ACC112 (cell line): ENCODE measurements around the gene HSDL1.

ENCODE experiments used
- H2AFZ ChIP-seq: fragments of 200-600 bp; sonication (generic); one replicate; pipeline ENCODE4 v1.6.0; 2017; ENCODE audit warnings: antibody characterized with exemption, low read length; ENCODE audit not compliant: unreplicated experiment
- H3K27ac ChIP-seq: fragments of 200-600 bp; sonication (generic); 2 replicates; pipeline ENCODE4 v1.5.1; 2014; ENCODE audit warnings: low read depth, mild to moderate bottlenecking, antibody characterized with exemption, low read length, moderate library complexity
- H3K27me3 ChIP-seq: fragments of 200-600 bp; sonication (generic); 2 replicates; pipeline ENCODE4 v1.6.1; 2014; ENCODE audit warnings: mild to moderate bottlenecking, antibody characterized with exemption, low read length, moderate library complexity, mixed read lengths; ENCODE audit not compliant: insufficient read depth
- H3K36me3 ChIP-seq: fragments of 200-600 bp; sonication (generic); 2 replicates; pipeline ENCODE4 v1.6.1; 2016; ENCODE audit warnings: mild to moderate bottlenecking, antibody characterized with exemption, low read length, moderate library complexity, mixed read lengths; ENCODE audit not compliant: insufficient read depth
- H3K4me1 ChIP-seq: fragments of 200-600 bp; sonication (generic); one replicate; pipeline ENCODE4 v1.6.1; 2016; ENCODE audit warnings: low read length, mixed read lengths; ENCODE audit not compliant: insufficient read depth, unreplicated experiment, control insufficient read depth
- H3K4me3 ChIP-seq: fragments of 200-600 bp; sonication (generic); 2 replicates; pipeline ENCODE4 v1.5.1; 2014; ENCODE audit warnings: mild to moderate bottlenecking, low read depth, low read length
- H3K79me2 ChIP-seq: fragments of 200-600 bp; sonication (generic); one replicate; pipeline ENCODE4 v1.6.0; 2016; ENCODE audit warnings: low read length; ENCODE audit not compliant: control insufficient read depth, unreplicated experiment, insufficient read depth

Gene HSDL1

DNA sequence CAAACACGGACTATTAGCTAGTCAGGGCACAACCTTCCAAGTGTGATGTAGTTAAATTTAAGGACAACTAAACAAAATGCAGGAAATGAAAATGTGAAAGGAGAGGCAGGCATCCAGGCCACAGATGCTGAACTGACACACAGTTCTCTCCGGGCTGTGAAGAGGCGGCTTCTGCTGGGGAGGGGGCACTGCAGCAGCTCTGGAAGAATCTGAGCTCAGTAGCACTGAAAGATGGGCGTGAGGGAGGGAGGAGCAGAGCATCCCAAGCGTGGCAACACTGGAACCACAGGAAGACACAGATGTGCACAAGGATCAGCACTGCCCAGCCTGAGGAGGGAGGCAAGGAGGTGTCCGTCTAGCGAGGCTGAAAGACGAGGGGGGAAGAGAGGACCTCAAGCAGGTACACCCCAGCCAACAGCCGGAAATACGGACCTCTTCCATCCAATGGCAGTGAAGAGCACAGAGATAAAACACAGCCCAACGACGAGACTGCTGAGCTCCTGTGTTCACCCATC, 39.6 kb downstream of the HSDL1 start:
- no peak overlapping the region for H3K4me3 ChIP-seq
- H2AFZ ChIP-seq: no peak overlapping the region
- no peak overlapping the region for H3K27ac ChIP-seq
- H3K79me2 ChIP-seq: peaks cover 50% of the 10 kb centered on the region
- H3K4me1 ChIP-seq: peaks cover 13% of the 10 kb centered on the region
- no peaks in the 10 kb centered on the region for H3K27me3 ChIP-seq
- no peaks in the 10 kb centered on the region for H3K36me3 ChIP-seq

- Histone ChIP-seq H3K27me3 (no peaks in the 10 kb centered on the region), H3K4me3 (no peak overlapping the region), H3K36me3 (no peaks in the 10 kb centered on the region), H3K4me1 (peaks cover 19% of the 10 kb centered on the region), H2AFZ (no peak overlapping the region), H3K27ac (no peak overlapping the region), H3K79me2 (peaks cover 40% of the 10 kb centered on the region)
Measured at GRCh38 chr16:84104231-84104630, 40.7 kb downstream of the HSDL1 start.

GRCh38 chr16:84103678-84104077, 41.3 kb downstream of the HSDL1 start:
- Histone ChIP-seq H3K27ac (peak overlapping the region; percentile 21; the same call in 1 of the 2 replicates), H2AFZ (no peak overlapping the region), H3K27me3 (no peaks in the 10 kb centered on the region), H3K36me3 (no peaks in the 10 kb centered on the region), H3K79me2 (peaks cover 36% of the 10 kb centered on the region), H3K4me3 (no peak overlapping the region), H3K4me1 (peaks cover 25% of the 10 kb centered on the region)

GRCh38 chr16:84098939-84099338, 46.0 kb downstream of the HSDL1 start:
- Histone ChIP-seq H3K4me1 (peaks cover 23% of the 10 kb centered on the region), H2AFZ (no peak overlapping the region), H3K79me2 (peaks cover 14% of the 10 kb centered on the region), H3K27me3 (no peaks in the 10 kb centered on the region), H3K4me3 (peak overlapping the region; percentile 37; the same call in 1 of the 2 replicates), H3K36me3 (peaks cover 19% of the 10 kb centered on the region), H3K27ac (peak overlapping the region; percentile 54)

- Histone ChIP-seq H3K79me2 (no peaks in the 10 kb centered on the region), H3K4me3 (no peak overlapping the region), H3K4me1 (peaks cover 14% of the 10 kb centered on the region), H2AFZ (no peak overlapping the region), H3K27ac (no peak overlapping the region), H3K27me3 (no peaks in the 10 kb centered on the region), H3K36me3 (peaks cover 27% of the 10 kb centered on the region)
Measured at GRCh38 chr16:84096447-84097005, 48.5 kb downstream of the HSDL1 start.

- H3K36me3 ChIP-seq: peaks cover 27% of the 10 kb centered on the region
- no peaks in the 10 kb centered on the region for H3K27me3 ChIP-seq
- H3K4me3 ChIP-seq: no peak overlapping the region
- H3K4me1 ChIP-seq: peaks cover 14% of the 10 kb centered on the region
- no peak overlapping the region for H3K27ac ChIP-seq
- H3K79me2 ChIP-seq: no peaks in the 10 kb centered on the region
- H2AFZ ChIP-seq: no peak overlapping the region
Measured at GRCh38 chr16:84095466-84095865, 49.5 kb downstream of the HSDL1 start.

DNA sequence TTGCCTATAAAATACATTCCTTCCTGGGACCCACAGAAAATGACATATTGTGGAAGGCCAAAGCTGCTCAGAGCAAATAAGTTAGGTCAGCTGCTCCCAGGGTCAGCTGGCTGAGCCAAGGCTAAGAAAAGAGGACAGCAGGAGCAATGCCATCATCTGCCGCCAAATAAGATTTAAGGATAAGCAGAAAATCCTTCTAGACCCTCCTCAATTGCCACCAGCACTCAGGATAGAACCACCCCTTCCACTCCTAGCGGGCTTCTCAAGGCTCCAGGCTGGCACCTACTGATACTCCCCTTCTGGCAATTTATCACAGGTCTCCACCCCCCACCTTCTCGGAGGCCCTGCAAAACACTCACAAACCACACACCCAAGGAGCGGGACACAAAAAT, 51.1 kb downstream of the HSDL1 start:
- H2AFZ ChIP-seq: no peak overlapping the region
- no peak overlapping the region for H3K27ac ChIP-seq
- peaks cover 4% of the 10 kb centered on the region for H3K4me1 ChIP-seq
- no peaks in the 10 kb centered on the region for H3K27me3 ChIP-seq
- H3K36me3 ChIP-seq: peaks cover 27% of the 10 kb centered on the region
- no peaks in the 10 kb centered on the region for H3K79me2 ChIP-seq
- no peak overlapping the region for H3K4me3 ChIP-seq

DNA sequence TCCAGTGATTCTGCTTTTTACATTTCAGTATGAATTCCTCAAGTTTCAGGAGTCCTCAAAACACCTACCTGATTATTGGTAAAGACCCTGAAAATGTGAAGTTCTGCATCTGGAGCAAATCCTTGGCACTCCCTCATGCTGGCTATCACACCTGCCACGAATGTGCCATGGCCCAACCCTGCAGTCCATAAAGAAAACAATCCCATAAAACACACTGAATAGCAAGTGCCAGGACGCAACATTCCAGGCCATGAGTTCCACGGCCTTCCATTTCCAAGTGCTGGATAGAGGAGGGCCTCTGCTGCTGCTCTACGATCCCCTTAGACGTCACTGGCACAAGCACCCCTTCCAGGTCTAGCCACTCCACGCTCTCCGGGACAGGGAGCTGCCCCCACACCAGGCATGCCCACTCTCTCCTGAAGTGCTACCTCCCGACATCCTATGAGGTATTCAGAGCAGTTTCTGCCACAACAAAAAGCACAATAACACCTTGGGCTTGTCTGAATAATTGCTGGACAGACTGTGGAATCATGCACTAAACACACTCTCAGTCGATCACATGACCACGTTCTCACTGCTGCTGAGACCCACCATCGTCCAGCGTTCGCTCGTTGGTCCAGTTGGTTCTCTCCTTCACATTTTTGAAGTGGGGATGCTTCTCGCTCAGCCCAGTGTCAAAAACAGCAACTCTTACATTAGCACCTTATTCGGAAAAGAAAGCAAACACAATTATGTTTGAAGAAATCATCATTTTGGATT, 51.7 kb downstream of the HSDL1 start:
- Histone ChIP-seq H3K27me3 (no peaks in the 10 kb centered on the region), H2AFZ (no peak overlapping the region), H3K4me1 (no peaks in the 10 kb centered on the region), H3K4me3 (no peak overlapping the region), H3K27ac (no peak overlapping the region), H3K36me3 (peaks cover 27% of the 10 kb centered on the region), H3K79me2 (no peaks in the 10 kb centered on the region)

DNA sequence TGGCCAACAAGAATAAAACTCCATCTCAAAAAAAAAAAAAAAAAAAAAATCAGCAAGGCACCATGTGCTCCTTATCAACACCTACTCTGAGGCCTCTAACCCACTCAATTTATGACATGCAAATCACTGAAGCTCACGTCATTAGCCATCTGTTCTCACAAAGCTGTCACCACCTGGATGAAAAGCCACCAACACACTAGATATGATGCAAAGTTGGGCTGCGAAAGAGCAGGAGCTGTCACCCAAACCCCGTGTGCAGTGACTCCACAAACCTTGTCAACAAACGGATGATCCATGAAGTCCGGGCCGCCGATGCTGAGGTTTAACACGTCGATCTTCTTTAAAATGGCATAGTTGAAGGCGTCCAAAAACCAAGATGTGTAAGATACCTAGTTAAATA, 53.5 kb downstream of the HSDL1 start:
- H3K27ac ChIP-seq: no peak overlapping the region
- H3K4me1 ChIP-seq: no peaks in the 10 kb centered on the region
- no peaks in the 10 kb centered on the region for H3K79me2 ChIP-seq
- no peaks in the 10 kb centered on the region for H3K27me3 ChIP-seq
- no peak overlapping the region for H3K4me3 ChIP-seq
- peaks cover 23% of the 10 kb centered on the region for H3K36me3 ChIP-seq
- no peak overlapping the region for H2AFZ ChIP-seq

GRCh38 chr16:84090211-84090610, 54.8 kb downstream of the HSDL1 start:
- Histone ChIP-seq H3K27ac (no peak overlapping the region), H3K36me3 (peaks cover 16% of the 10 kb centered on the region; the same call in 1 of the 2 replicates)

More at GRCh38 chr16:84090211-84090610, 54.8 kb downstream of the HSDL1 start:
- H2AFZ ChIP-seq: no peak overlapping the region
- no peak overlapping the region for H3K4me3 ChIP-seq
- H3K79me2 ChIP-seq: no peaks in the 10 kb centered on the region
- H3K4me1 ChIP-seq: no peaks in the 10 kb centered on the region
- no peaks in the 10 kb centered on the region for H3K27me3 ChIP-seq
